Stimulated activated CD4-positive, alpha-beta T cell treated with anti-CD3 and anti-CD28 coated beads, TNF-alpha, amount 100 ng/mL, for 24 hours (primary cell): ENCODE data around the gene SOCS6.
"Not testable (repeated sequence)": the region's sequence is repeated elsewhere in the genome, so short reads cannot be mapped to it uniquely, and the experiment has no call there.

ENCODE experiments used
- DNase-seq, 3 experiments: peaks; one replicate each; pipeline ENCODE4 v3.0.0-alpha.2; 2020; ENCODE audit warnings: low read depth in 3 of 3

The SOCS6 gene

DNA sequence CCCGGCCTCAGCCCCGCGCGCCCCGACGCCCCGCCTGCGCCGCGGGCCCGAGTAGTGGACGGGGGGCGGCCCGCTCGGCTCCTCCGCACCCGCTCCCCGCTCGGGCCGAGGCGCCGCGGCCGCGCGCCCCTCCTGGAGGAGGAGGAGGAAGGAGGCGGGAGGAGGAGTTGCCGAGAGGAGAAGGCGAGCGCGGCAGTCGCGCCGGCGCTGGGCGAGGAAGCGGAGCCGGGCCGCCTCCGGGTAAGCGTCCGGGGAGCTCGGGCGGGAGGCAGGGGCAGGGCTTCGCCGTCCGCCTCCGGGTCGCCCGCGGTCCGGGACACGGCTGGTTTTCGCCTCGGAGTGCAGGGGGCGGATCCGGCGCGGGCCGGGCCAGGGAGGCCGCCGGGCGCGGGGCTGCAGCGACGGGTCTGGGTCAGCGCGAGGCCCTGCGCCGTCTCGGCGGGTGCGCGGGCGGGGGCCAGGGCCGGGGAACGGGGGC is at the start of gene SOCS6:
SOCS6 (plus strand) TSS at position 195 of the 478 bp plus-strand sequence. CDS start 35,624 bp downstream, outside the sequence.
- DNase-seq, result peak in 1 of 3 experiments; percentile 39

DNA sequence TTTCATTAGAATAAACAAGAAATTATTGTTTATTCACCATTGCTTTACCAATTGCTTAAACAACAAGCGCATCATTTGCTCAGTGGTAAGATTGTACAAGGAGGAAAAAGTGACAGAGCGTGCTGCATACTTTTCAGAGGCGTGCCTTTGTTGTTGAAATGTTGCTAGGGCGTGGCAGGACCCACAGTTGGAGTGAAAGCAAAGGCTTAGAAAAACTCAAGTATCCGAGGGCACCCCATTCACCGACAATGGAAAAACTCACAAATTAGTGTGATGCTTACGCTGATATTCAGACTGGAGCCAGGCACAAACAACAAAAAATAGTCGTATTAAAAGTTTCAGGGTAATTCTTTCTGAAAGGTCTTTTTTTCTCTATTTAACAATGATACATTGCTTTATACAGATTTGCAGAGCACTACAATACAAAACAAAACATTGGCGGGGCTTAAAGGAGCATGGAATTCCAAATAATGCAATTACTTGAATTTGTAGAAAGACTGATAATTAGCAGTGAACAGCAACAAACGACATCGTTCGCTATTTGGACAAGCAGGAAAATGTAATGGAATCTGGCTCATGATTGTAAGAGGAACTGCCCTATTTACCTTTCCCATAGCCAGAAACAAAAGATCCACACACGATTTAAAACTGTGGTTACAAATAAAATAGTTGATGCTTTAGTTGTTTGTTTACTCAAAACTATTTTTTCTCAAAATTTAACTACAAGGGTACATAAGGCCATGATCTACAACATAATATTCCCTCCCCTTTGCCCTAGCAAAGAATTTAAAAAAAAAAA is 45.5 kb upstream of the SOCS6 start:
- DNase-seq, result no peak

GRCh38 chr18:70246061-70246466 is 42.8 kb upstream of the SOCS6 start:
- DNase-seq, result no peak

DNA sequence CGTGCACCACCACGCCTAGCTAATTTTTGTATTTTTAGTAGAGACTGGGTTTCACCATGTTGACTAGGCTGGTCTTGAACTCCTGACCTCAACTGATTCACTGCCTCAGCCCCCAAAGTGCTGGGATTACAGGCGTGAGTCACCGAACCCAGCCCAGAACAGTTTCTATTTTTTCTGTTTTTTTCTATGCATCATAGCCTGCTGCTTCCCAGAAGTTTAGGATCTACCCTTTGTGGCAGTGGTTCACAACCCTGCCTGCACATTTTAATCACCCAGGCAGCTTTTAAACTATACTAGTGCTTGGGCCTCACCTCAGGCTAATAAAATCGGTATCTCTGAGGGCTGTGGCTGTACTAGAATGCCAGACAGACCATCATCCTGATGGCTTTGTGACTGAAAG is 39.7 kb upstream of the SOCS6 start:
- DNase-seq, result no peak

GRCh38 chr18:70249861-70250260 is 39.0 kb upstream of the SOCS6 start:
- DNase-seq, result not testable (repeated sequence)

DNA sequence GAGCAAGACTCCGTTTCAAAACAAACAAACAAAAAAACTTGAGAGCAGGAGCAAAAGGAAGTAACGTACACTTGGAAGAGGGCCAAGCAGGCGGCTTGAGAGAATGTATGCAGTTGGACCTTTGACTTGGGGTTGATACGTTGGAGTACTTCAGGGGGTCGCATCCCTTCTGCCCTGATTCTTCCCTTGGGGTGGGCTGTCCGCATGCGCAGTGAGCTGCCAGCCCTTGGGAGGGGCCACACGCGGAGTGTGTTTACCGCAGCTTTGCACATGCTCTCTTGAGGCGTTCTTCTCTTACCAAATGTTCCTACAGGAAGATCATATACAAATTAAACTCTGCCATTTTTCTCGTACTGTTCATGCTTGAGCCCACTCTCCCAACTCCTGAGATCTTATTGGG is 38.1 kb upstream of the SOCS6 start:
- no peak for DNase-seq

DNA sequence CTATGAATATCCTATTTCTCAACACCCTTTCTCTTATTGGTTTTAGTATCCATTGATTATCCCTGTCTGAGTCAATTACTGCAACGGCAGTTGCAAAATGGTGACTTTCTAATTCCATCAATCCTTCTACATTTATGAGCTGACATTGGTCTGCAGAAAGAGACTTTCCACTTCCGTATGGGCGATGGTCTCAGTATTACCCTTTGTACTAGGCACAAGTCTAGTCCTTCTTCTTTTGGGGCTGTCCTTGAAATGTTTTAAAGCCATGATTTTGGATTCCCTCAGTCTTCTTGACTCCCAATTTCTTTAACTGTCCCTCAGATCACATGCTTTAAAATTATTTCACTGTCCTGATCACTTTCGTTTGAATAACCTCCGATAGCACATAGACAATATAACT is 32.7 kb upstream of the SOCS6 start:
- no peak for DNase-seq

GRCh38 chr18:70256994-70257393 is 31.9 kb upstream of the SOCS6 start:
- DNase-seq, result no peak

- no peak for DNase-seq
These were observed 30.6 kb upstream of the SOCS6 start for GRCh38 chr18:70258243-70258642.

DNA sequence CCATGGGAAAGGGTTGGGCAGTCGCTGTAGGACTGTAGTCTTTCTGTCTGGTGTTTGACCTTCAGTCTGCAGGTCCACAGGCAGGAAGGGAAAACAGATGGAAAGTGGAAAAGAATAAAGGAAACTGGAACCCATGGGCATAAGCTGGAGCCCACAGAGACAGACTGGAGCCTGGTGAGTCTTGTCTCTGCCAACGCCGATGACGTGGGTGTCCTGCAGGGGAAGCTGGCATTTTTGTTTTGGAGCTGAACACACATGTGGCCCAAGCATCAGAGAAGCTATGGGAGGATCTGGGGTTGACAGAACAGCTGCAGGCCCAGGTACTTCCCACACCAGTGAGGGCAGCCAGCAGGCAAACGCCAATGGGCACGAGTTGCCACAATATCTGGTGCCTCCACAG is 28.2 kb upstream of the SOCS6 start:
- no peak for DNase-seq

DNA sequence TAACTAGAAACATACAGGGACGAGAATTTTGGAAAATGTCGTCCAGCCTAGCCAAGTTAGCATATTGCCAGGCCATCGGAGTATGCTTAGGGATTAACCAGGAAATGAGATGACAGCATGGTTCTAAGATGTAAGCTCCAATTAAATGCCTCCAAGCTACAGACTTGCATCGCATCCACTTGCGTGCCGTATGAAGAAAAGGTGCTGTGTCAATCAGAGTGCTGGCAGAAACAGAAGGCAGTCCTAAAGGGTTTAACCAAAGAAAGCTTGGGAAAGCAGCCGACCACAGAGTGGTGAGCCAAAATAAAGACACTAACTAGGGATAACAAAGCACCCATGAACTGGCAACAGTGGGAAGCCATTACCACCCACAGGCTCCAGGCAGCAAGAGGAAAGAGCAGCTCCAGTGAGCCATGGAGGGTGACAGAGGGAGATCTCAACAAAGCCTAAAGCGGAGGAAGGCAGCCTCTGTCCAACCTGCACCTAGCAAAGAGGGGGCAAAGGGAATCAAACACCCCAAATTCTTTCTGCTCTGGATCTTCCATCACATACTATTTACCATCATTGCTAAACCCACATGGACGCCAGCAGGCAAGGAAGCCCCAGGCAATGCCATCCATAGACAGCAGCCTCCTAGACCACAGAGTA is 27.6 kb upstream of the SOCS6 start:
- DNase-seq, result no peak

DNA sequence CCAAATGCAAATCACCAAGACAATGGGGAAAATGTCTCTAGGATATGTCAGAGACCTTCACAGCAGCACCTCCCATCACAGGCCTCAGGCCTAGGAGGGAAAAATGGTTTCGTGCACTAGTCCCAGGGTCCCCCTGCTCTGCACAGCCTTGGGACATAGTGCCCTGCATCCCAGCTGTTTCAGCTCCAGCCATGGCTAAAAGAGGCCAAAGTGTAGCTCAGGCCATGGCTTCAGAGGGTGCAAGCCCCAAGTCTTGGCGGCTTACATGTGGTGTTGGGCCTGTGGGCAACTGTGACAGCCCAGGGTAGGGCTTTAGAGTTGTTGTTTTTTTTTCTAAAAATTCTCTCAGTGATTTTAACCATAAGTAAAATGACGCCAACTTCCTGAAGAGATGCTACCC is 25.5 kb upstream of the SOCS6 start:
- no peak for DNase-seq

DNA sequence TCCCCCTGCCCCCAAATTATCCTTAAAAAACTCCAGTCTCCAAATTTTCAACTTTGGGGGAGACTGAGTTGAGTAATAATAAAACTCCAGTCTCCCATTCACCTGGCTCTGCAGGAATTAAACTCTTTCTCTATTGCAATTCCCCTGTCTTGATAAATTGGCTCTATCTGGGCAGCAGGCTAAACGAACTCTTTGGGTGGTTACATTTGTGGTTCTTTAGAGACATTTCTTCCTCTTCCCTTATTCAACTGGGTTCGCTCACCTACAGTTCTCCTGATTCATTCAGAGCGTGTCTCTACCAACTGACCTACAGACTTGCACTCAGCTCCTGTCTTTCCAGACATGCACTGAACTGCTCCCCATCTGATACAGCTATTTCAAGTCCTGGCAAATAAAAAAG is 17.1 kb upstream of the SOCS6 start:
- no peak for DNase-seq

GRCh38 chr18:70273021-70273420 is 15.8 kb upstream of the SOCS6 start:
- no peak for DNase-seq

DNA sequence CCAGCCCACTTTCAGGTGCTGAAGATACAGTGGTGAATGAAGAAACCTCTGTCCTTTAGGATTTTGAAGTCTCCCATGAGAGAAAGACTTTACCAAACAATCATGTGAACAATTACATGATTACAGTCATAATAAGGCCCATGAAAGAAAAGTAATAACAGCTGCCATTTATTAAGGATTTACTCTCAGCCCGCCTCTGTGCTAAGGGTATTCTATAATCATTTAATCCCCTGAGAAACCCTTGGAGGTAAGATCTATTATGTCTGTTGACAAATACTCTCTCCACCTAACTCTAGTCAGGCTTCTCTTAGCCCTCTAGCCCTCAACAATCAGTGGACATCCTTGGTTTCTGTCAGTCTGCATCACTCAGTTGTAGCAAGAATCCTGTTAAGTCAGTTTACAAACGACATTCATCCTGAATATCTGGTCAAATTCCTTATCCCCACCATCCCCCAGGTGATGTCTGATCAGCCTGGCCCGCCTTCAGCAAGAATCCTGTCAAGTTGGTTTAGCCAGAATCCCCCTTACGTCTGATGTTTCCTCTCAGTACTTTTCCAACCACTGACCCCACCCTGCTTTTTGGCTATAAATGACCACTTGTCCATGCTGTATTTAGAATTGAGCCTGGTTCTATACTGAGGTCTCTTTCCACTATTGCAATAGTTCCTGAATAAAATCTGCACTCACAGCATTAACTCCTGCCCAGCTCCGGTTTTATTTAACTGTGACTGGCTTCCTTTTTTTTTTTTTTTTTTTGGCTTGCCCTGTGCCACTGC is 12.2 kb upstream of the SOCS6 start:
- DNase-seq, result no peak

DNA sequence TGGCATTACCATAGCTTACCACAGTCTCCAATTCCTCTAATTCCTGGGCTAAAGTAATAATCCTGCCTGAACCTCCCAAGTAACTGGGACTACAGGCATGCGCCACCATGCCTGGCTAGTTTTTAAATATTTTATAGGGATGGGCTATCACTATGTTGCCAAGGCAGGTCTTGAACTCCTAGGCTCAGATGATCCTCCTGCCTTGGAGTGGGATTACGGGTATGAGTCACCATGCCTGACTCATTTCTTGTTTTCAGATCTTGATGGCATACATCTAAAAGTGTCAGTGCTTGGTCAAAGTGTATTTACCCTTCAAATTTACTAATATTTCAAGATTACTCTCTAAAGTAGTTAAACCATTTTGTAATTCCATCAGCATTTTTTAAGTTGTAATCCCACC is 9.4 kb upstream of the SOCS6 start:
- no peak for DNase-seq

GRCh38 chr18:70280007-70280925 is 8.6 kb upstream of the SOCS6 start:
- no peak for DNase-seq

GRCh38 chr18:70284976-70285620 is 3.7 kb upstream of the SOCS6 start:
- no peak for DNase-seq

GRCh38 chr18:70287731-70288130 is 1.1 kb upstream of the SOCS6 start:
- DNase-seq, result no peak

DNA sequence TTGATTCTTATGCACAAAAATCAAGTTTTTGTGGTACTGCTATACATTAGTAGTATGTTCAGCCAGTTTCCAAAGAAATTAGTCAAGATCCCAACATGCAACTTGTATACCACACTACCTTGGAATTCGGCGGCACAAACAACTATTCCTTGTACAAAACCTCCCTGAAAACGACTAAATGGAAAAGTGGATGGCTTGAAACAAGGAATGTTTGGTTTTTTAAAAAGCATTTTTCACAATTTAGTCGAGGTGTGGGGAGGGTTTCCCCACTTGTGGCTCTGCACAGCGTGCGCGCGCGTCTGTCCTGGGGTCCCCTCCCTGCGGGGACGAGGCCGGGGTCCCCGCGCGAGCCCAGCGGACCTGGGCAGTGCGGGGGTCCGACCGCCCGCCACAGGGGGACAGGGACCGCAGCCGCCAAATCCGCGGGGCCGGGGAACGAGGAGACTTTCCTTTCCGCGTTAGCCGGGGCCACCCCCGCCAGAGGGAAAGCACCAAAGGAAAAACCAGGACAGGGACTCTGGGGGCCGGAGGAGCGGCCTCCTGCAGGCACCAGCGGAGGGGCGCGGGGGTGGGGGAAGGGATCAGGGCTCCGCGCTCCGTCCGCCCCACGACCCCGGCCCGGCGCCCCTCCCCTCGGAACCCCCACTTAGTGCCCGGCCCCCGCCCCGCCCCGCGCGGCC is 534 bp upstream of the SOCS6 start:
- no peak for DNase-seq
